IMR-90 (cell line): ENCODE results near the gene TRMO. TPM values are rescaled to one million over a fixed set of nuclear protein-coding genes. Genes with fewer than 3 reads are reported as not detected.

Source experiments
- ATAC-seq: fragments of 200-7000 bp; cut with Tn5 transposase; 2 replicates; pipeline ENCODE4 v1.9.1; 2020; ENCODE audit warnings: low read depth, mild to moderate bottlenecking, moderate library complexity
- BruUV-seq: library from RNA; stranded (reverse); fragments of 400-500 nt; replicated peaks from 2 replicates; lab custom pipeline; 2021; lab: Mats Ljungman, UMichigan
- CTCF ChIA-PET: fragments of 300-600 bp; formaldehyde crosslinking; extraction: SDS; loops from one replicate; lab custom pipeline; 2021; ENCODE audit warnings: antibody characterized with exemption; lab: Yijun Ruan, JAX
- POLR2A ChIA-PET: fragments of 300-600 bp; sonication (Branson Sonifier 250); formaldehyde crosslinking; loops from one replicate; lab custom pipeline; 2022; ENCODE audit warnings: antibody characterized with exemption; ENCODE audit not compliant: unreplicated experiment; lab: Charles Lee
- DNase-seq: peaks from one replicate; pipeline ENCODE4 v3.0.0; 2013
- H2AFZ ChIP-seq: replicated peaks from 2 replicates; pipeline ENCODE3; 2013; ENCODE audit warnings: low read length, mild to moderate bottlenecking; ENCODE audit not compliant: poor library complexity
- H2AK5ac ChIP-seq: 2 replicates; pipeline ENCODE4 v1.6.1; 2013; ENCODE audit warnings: low read depth, low read length, inconsistent platforms
- H2AK9ac ChIP-seq: replicated peaks from 2 replicates; pipeline ENCODE3; 2013; ENCODE audit warnings: mild to moderate bottlenecking, low read depth, low read length, moderate library complexity; ENCODE audit not compliant: poor library complexity
- H2BK120ac ChIP-seq: 2 replicates; pipeline ENCODE4 v1.6.1; 2013; ENCODE audit warnings: low read depth, low read length, inconsistent platforms
- H2BK15ac ChIP-seq: 3 replicates; pipeline ENCODE4 v1.6.1; 2013; ENCODE audit warnings: low read depth, low read length, inconsistent platforms
- H2BK20ac ChIP-seq: 2 replicates; pipeline ENCODE4 v1.6.1; 2013; ENCODE audit warnings: low read depth, mild to moderate bottlenecking, inconsistent platforms, low read length, moderate library complexity
- H2BK5ac ChIP-seq: 2 replicates; pipeline ENCODE4 v1.6.1; 2013; ENCODE audit warnings: mild to moderate bottlenecking, low read depth, low read length, inconsistent platforms; ENCODE audit not compliant: poor library complexity, severe bottlenecking
- H3K14ac ChIP-seq: replicated peaks from 2 replicates; pipeline ENCODE4 v1.6.1; 2013; ENCODE audit warnings: low read depth, low read length, inconsistent platforms
- H3K18ac ChIP-seq: 2 replicates; pipeline ENCODE4 v1.6.1; 2013; ENCODE audit warnings: low read depth, low read length, control low read depth
- H3K23ac ChIP-seq: 2 replicates; pipeline ENCODE4 v1.6.1; 2013; ENCODE audit warnings: low read depth, low read length, inconsistent platforms
- H3K27ac ChIP-seq: 2 replicates; pipeline ENCODE4 v1.5.1; 2013; ENCODE audit warnings: mild to moderate bottlenecking, control low read depth, low read length; ENCODE audit not compliant: insufficient read depth
- H3K27me3 ChIP-seq: 2 replicates; pipeline ENCODE4 v1.6.1; 2013; ENCODE audit warnings: low read length; ENCODE audit not compliant: control insufficient read depth, insufficient read depth
- H3K36me3 ChIP-seq: 2 replicates; pipeline ENCODE4 v1.6.1; 2013; ENCODE audit warnings: low read length, mixed read lengths; ENCODE audit not compliant: control insufficient read depth, insufficient read depth
- H3K4ac ChIP-seq: 2 replicates; pipeline ENCODE4 v1.6.1; 2013; ENCODE audit warnings: low read depth, low read length, inconsistent platforms
- H3K4me1 ChIP-seq: 2 replicates; pipeline ENCODE4 v1.6.1; 2013; ENCODE audit warnings: low read length, mixed read lengths; ENCODE audit not compliant: control insufficient read depth, insufficient read depth
- H3K4me2 ChIP-seq: 2 replicates; pipeline ENCODE4 v1.6.1; 2013; ENCODE audit warnings: low read depth, mild to moderate bottlenecking, control low read depth, low read length, moderate library complexity
- H3K4me3 ChIP-seq: 2 replicates; pipeline ENCODE4 v1.5.1; 2013; ENCODE audit warnings: low read depth, mild to moderate bottlenecking, control low read depth, low read length, moderate library complexity; ENCODE audit not compliant: insufficient read depth
- H3K56ac ChIP-seq: 2 replicates; pipeline ENCODE4 v1.6.1; 2013; ENCODE audit warnings: low read length, inconsistent platforms; ENCODE audit not compliant: insufficient read depth; ENCODE audit errors: extremely low read depth
- H3K79me1 ChIP-seq, 2 experiments: 2 replicates each; pipeline ENCODE4 v1.6.1; 2013; ENCODE audit warnings: low read length in 2 of 2, inconsistent platforms in 1 of 2, low read depth in 1 of 2
- H3K9ac ChIP-seq: 2 replicates; pipeline ENCODE4 v1.6.1; 2013; ENCODE audit warnings: low read depth, low read length, control low read depth
- H3K9me1 ChIP-seq: 2 replicates; pipeline ENCODE4 v1.6.1; 2013; ENCODE audit warnings: low read length, inconsistent platforms; ENCODE audit not compliant: insufficient read depth
- H3K9me3 ChIP-seq: 2 replicates; pipeline ENCODE4 v1.6.1; 2013; ENCODE audit warnings: low read length; ENCODE audit not compliant: control insufficient read depth, insufficient read depth
- H4K20me1 ChIP-seq: 2 replicates; pipeline ENCODE4 v1.6.1; 2013; ENCODE audit warnings: low read length, inconsistent platforms; ENCODE audit not compliant: insufficient read depth
- H4K5ac ChIP-seq: 2 replicates; pipeline ENCODE4 v1.6.1; 2013; ENCODE audit warnings: mild to moderate bottlenecking, low read depth, low read length, control low read depth
- H4K8ac ChIP-seq, 2 experiments: 2 replicates each; pipeline ENCODE4 v1.6.1; 2013; ENCODE audit warnings: low read depth in 2 of 2, low read length in 2 of 2, control low read depth in 1 of 2, inconsistent platforms in 1 of 2
- H4K91ac ChIP-seq: 2 replicates; pipeline ENCODE4 v1.6.1; 2013; ENCODE audit warnings: low read depth, low read length, inconsistent platforms; ENCODE audit not compliant: insufficient read depth
- WGBS, 2 experiments: methylation state at CpG; one replicate each; pipeline versions ENCODE4 v1.1.5 to v1.1.7; 2013; ENCODE audit warnings: missing lambda C conversion rate in 2 of 2; ENCODE audit not compliant: insufficient read length in 1 of 2; ENCODE audit errors: extremely low coverage in 2 of 2; 5-methylcytosine and 5-hydroxymethylcytosine counted together
- dilution Hi-C: fragments of 300-500 bp; cut with HindIII; formaldehyde crosslinking; loops from one replicate; pipeline ENCODE4 v1.14.3; 2018; ENCODE audit warnings: low sequenced_read_pairs; ENCODE audit not compliant: unreplicated experiment
- in situ Hi-C: fragments of 300-500 bp; cut with MboI; formaldehyde crosslinking; loops from 3 replicates; pipeline ENCODE4 v1.14.3; 2019; ENCODE audit warnings: low sequenced_read_pairs, inconsistent platforms, mixed read lengths
- intact Hi-C: fragments of 100-400 bp; cut with micrococcal nuclease; formaldehyde crosslinking; loops from 2 replicates; pipeline ENCODE4 v1.10.0; 2022
- polyA plus RNA-seq, 3 experiments: library from polyadenylated mRNA; depleted of rRNA; stranded (reverse); fragments of >200 nt; gene quantifications; 2 replicates each; pipeline ENCODE4 v1.2.3, GENCODE V29; 2012; ENCODE audit warnings: low replicate concordance in 1 of 3
- total RNA-seq: library from RNA; depleted of rRNA; stranded (reverse); fragments of >200 nt; gene quantifications from 2 replicates; pipeline ENCODE4 v1.2.3, GENCODE V29; 2012
- TF ChIP-seq, protein P1 (sequence below): fragments of 150-350 bp; IDR thresholded peaks from 2 replicates; pipeline ENCODE4 v1.6.1; 2016; ENCODE audit warnings: low read depth, mild to moderate bottlenecking, low read length, moderate library complexity, borderline replicate concordance

The TRMO gene
- total and polyA plus RNA-seq, 2 of the 4 experiments (the other 2 are of a cell fraction) = 10.2 to 19.9 TPM

DNA sequence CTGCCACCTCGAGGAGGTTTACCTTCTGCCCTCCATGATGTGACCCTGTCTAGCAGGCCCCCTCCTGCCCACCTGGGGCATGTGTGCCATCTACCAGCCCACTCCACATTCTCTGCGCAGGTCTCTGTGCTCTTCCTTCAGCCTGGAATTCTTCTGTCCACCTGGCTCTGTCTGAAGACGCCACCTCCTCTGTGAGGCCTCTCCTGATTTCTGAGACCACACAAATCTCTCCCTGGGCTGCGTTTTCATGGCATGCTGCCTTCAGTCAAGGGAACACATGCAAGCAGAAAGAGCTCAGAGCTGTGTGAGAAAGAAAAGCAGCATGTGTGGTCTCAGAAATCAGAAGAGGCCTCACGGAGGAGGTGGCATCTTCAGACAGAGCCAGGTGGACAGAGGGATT is 47.2 kb downstream of the TRMO start:
- BruUV-seq = no TSS peak
- TF ChIP-seq, protein P1, sequence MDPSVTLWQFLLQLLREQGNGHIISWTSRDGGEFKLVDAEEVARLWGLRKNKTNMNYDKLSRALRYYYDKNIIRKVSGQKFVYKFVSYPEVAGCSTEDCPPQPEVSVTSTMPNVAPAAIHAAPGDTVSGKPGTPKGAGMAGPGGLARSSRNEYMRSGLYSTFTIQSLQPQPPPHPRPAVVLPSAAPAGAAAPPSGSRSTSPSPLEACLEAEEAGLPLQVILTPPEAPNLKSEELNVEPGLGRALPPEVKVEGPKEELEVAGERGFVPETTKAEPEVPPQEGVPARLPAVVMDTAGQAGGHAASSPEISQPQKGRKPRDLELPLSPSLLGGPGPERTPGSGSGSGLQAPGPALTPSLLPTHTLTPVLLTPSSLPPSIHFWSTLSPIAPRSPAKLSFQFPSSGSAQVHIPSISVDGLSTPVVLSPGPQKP = no peak
- no peak overlapping the region for H3K14ac ChIP-seq
- intact Hi-C loops (no loop called here), dilution Hi-C loops (no loop called here), in situ Hi-C loops (no loop called here)
- H2BK5ac ChIP-seq = no peak overlapping the region
- WGBS, 2 experiments = 100% methylated on average over 1 of the region's 5 CpGs; no CpG with 5 or more reads in 1 of the 2 experiments
- H3K36me3 ChIP-seq = no peaks in the 10 kb centered on the region
- H3K9me3 ChIP-seq = no peaks in the 10 kb centered on the region
- no peak overlapping the region for H3K56ac ChIP-seq
- no peak overlapping the region for H4K5ac ChIP-seq
- H2AFZ ChIP-seq = peak overlapping the region; percentile 18
- peaks cover 4% of the 10 kb centered on the region; the same call in 1 of the 2 replicates for H4K20me1 ChIP-seq
- H2BK15ac ChIP-seq = peak overlapping the region; percentile 71; the same call in 1 of the 3 replicates
- H2BK20ac ChIP-seq = peak overlapping the region; percentile 10; the same call in 1 of the 2 replicates
- no peak overlapping the region for H4K8ac ChIP-seq
- H3K27me3 ChIP-seq = peaks cover 8% of the 10 kb centered on the region
- ChIA-PET CTCF (no interaction called here), POLR2A (no interaction called here)
- H2BK120ac ChIP-seq = peak overlapping the region; percentile 25; the same call in 1 of the 2 replicates
- H3K9me1 ChIP-seq = peaks cover 6% of the 10 kb centered on the region; the same call in 1 of the 2 replicates
- H3K23ac ChIP-seq = no peak overlapping the region
- H3K4me2 ChIP-seq = no peak overlapping the region
- peaks cover 3% of the 10 kb centered on the region; the same call in 1 of the 2 replicates for H3K4me1 ChIP-seq
- H3K4ac ChIP-seq = peak overlapping the region; percentile 35
- no peak overlapping the region for H3K18ac ChIP-seq
- H3K79me1 ChIP-seq = no peaks in the 10 kb centered on the region
- peak overlapping the region; percentile 55 for H2AK5ac ChIP-seq
- peak overlapping the region; percentile 50 for H4K91ac ChIP-seq
- DNase-seq (no peak), ATAC-seq (no peak)
- H3K4me3 ChIP-seq = no peak overlapping the region
- no peak overlapping the region for H3K27ac ChIP-seq
- no peak overlapping the region for H2AK9ac ChIP-seq
- no peak overlapping the region for H3K9ac ChIP-seq
